Stimulated activated CD4-positive, alpha-beta T cell treated with anti-CD3 and anti-CD28 coated beads, Interleukin-2, amount 100 ng/mL, for 48 hours (primary cell): Measurements from ENCODE around the gene ZNF280A.
"Not testable (repeated sequence)": the region's sequence is repeated elsewhere in the genome, so short reads cannot be mapped to it uniquely, and the experiment has no call there.

ENCODE experiments used
- DNase-seq, 2 donors: peaks; one replicate each; pipeline ENCODE4 v3.0.0-alpha.2; 2020

ZNF280A gene

DNA sequence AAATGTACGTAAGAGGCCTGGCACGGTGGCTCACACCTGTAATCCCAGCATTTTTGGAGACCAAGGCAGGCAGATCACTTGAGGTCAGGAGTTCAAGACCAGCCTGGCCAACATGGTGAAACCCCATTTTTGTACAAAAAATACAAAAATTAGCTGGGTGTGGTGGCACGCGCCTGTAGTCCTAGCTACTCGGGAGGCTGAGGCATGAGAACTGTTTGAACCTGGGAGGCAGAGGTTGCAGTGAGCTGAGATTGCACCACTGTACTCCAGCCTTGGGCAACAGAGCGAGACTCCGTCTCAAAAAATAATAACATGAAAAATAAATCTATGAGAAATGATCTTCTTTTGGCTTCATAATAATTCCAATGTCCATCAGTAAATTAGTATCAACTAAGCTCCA lies 9.2 kb downstream of the ZNF280A start:
- DNase-seq = not testable (repeated sequence)

- not testable (repeated sequence) for DNase-seq
Measured at GRCh38 chr22:22509912-22510311, 10.2 kb downstream of the ZNF280A start.

- DNase-seq = peak; percentile 76 to 84
Measured at GRCh38 chr22:22508274-22509176, 11.5 kb downstream of the ZNF280A start, which contains the start of gene ZNF280B. ZNF280B (minus strand) TSS chr22:22508742; CDS start chr22:22489398, 19,344 bp downstream.

DNA sequence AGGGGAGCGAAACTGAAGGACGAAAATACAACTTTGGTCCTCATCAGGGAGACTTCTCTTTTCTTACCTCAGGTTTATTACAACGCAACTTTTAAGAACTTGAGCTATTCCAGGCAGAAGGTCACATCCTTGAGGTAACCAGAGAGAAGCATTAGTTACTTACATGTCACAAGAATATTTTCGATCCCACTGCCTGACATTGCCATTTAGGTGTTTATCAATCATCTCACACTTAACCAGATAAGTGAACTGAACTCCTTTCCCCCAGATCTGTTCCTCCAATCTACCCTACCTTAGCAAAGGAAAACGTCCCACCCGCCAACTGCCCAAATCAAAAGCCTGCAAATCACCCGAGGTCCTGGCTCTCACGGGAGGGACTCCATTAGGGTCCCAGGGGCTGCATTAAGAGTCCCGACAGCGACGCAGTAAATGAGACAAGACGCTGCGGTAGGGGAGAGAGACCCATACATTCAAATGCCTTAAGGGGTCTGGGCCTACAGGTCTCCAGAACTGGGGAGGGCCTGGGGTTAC lies 12.3 kb downstream of the ZNF280A start:
- no peak for DNase-seq

GRCh38 chr22:22506736-22507135 lies 13.3 kb downstream of the ZNF280A start:
- no peak for DNase-seq

GRCh38 chr22:22498267-22498666 lies 21.8 kb downstream of the ZNF280A start:
- no peak for DNase-seq

- DNase-seq = not testable (repeated sequence)
Measured at GRCh38 chr22:22491589-22491988, 28.5 kb downstream of the ZNF280A start.

- no peak for DNase-seq
Measured at GRCh38 chr22:22488736-22489135, 31.3 kb downstream of the ZNF280A start.

GRCh38 chr22:22487869-22488597 lies 32.0 kb downstream of the ZNF280A start:
- no peak for DNase-seq

GRCh38 chr22:22487059-22487458 lies 33.0 kb downstream of the ZNF280A start:
- no peak for DNase-seq

DNA sequence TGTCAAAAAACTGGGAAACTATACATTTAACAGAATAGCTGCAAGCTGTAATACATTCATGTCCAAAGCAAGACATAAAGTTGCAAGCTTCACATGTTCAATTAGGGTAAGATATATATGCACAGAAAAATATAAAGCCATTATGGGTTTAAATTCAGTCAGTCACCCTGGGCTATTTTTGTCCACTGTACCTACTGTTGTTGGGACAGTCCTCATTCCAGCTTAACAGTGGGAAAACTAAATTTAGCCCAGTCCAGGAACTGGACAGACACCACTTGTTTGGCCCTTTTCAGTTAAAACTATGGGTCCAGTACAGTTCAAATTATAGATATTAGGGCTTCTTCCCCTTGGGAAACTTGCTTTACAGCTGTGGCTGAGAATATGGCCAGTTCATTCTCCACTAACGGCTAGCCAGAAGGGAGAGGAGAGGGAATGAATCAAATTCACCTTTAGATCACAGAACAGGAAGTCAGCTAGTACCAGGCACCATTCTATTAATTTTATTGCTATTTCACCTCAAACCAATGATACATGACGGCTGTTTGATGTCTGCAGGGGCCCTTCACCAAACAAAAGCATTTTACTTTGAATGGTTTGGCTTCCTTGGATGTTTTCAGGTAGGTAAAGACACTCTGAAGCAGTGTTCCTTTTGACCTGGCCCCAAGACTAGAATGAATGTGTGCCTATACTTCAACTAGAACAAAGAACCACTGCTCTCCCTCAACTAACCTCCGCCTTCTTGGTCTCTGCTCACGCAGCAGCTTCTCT lies 33.8 kb downstream of the ZNF280A start:
- no peak for DNase-seq

DNA sequence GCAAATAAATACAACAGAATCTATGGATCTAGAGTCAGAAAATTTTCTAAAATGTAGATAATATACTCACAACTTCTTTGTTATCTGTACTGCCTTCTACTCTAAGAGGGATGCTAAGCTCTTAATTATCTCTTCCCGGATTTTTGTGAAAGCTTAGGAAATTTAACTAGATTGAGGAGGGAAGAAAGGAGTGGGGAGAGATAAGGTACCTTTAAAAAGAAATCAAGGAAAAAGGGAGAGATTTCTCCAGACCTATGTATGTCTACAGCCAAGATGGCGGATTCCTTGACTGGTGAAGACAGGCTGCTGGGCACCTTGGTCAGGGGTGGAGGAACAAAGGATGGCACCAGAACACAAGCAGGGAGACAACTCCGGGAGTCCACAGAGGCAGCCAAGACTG lies 34.5 kb downstream of the ZNF280A start:
- no peak for DNase-seq

DNA sequence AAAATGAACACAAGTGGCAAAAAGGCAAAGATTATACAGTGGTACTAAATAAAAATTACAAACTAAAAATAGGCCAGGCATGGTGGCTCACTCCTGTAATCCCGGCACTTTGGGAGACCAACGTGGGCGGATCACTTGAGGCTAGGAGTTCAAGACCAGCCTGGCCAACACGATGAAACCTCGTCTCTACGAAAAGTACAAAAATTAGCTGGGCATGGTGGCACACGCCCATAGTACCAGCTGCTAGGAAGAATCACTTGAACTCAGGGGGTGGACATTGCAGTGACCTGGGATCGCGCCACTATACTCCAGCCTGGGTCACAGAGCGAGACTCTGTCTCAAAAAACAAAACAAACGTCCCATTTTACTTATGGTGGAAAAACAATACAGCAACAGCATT lies 36.0 kb downstream of the ZNF280A start:
- no peak for DNase-seq

DNA sequence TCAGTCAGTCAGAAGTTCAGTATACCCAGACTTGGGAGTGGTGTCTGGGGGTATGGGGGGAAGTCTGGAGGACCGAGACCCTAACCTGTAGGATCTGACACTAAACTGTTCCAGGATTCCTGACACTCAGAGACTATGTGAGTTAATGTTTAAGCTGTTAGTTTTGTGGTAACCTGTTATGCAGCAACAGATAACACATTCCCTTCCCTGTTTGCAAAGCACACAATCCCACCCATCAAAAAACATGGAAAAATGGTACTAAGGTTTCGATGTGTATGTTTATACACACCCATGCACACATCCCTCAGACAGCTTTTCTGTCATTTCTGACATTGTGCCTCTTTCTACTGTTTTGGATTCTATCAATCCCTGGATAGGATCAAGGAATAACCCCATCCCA lies 39.1 kb downstream of the ZNF280A start:
- DNase-seq = no peak

- no peak for DNase-seq
Measured at GRCh38 chr22:22479999-22480532, 40.0 kb downstream of the ZNF280A start.

- DNase-seq = no peak
Measured at GRCh38 chr22:22479116-22479515, 41.0 kb downstream of the ZNF280A start.

DNA sequence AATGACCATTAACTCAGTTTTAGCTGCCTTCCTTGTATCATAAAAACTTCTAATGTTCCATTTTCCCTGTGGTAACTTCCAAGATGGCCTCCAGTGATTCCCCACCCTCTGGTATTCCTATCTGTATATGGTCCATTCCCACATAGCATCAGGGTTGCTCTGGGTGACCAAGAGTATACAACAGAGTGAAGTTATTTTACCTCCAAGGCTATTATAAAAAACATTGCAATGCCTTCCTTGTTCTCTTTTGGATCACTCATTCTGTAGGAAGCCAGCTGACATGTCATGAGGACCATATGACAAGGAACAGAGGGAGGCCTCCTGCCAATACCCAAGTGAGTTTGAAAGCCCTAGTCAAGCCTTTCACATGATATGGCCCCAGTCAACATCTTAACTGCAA lies 41.6 kb downstream of the ZNF280A start:
- no peak for DNase-seq

DNA sequence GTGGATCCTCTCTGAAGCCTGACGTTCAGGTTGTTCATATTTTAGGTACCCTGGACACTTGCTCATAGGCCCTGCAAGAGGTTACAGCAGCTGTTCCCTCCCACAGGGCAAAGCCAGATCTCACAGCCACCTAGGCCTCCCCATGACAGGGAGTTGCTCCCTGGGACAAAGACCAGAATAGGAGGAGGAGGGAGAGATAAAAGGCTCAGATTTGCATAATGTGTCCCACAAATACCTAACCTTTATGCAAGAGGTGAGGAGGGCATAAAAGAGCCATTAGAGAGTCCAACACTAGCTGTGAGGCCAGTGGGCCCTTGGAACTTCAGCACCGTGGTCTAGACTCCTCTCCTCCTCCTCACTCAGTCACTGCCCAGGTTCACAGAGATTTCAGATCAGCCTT lies 45.3 kb downstream of the ZNF280A start:
- no peak for DNase-seq

DNA sequence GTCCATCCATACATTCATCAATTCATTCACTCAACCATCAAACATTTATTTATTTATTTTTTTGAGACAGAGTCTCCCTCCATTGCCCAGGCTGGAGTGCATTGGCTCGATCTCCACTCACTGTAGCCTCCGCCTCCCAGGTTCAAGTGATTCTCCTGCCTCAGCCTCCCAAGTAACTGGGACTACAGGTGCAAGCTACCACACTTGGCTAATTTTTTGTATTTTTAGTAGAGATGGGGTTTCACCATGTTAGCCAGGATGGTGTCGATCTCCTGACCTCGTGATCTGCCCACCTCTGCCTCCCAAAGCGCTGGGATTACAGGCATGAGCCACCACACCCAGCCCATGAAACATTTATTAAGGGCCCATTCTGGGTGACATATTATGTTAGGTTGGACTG lies 49.0 kb downstream of the ZNF280A start:
- DNase-seq = not testable (repeated sequence)

DNA sequence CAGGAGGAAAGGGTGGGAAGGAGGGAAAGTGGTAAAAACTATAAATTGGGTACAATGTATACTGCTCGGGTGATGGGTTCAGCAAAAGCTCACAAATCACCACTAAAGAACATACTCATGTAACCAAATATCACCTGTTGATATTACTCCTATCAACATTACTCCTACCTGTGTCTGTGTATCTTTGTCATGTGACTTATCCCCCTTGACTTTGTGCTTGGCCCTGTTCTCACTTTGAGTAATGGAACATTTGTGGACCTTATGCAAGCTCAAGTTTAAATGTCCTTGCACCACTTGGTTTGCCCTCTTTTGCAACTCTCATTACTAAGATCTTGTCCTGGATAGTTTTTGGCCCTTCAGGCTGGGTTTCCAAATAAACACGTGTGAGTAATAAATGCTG lies 50.5 kb downstream of the ZNF280A start:
- no peak for DNase-seq

DNA sequence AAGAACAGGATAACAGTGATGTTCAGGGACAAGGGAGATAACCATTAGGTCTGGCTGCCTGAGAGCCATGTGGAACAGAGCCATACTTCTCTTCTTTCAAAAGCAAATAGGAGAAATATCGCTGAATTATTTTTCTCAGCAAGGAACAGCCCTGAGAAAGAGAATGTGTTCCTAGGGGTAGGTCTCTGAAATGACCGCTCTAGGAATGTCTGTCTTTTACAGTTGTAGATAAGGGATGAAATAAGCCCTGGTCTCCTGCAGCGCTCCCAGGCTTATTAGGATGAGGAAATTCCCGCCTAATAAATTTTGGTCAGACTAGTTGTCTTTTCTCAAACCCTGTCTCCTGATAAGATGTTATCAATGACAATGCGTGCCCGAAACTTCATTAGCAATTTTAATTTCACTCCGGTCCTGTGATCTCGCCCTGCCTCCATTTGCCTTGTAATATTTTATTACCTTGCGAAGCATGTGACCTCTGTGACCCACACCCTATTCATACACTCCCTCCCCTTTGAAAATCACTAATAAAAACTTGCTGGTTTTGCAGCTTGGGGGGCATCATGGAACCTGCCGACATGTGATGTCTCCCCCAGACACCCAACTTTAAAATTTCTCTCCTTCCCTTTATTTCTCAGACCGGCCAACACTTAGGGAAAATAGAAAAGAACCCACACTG lies 51.1 kb downstream of the ZNF280A start:
- DNase-seq = not testable (repeated sequence)

- DNase-seq = no peak
Measured at GRCh38 chr22:22467112-22467511, 53.0 kb downstream of the ZNF280A start.
